Left ventricle myocardium inferior (tissue), 1 donor: ENCODE data around the gene RIMS1. TPM values are rescaled to one million over a fixed set of nuclear protein-coding genes. Genes with fewer than 3 reads are reported as not detected.

ENCODE experiments used
- DNase-seq: peaks from one replicate; pipeline ENCODE4 v3.0.0-alpha.2; 2020
- H3K27ac ChIP-seq: fragments of 200-600 bp; replicated peaks from 2 replicates; pipeline ENCODE4 v1.8.0; 2021
- H3K27me3 ChIP-seq: fragments of 200-600 bp; 2 replicates; pipeline ENCODE4 v1.8.0; 2021; ENCODE audit warnings: low read depth
- H3K36me3 ChIP-seq: fragments of 200-600 bp; 2 replicates; pipeline ENCODE4 v1.8.0; 2021
- H3K4me1 ChIP-seq: fragments of 200-600 bp; 2 replicates; pipeline ENCODE4 v1.8.0; 2021
- H3K4me3 ChIP-seq: fragments of 200-600 bp; 2 replicates; pipeline ENCODE4 v1.8.0; 2021; ENCODE audit warnings: mild to moderate bottlenecking, moderate library complexity
- H3K9me3 ChIP-seq: fragments of 200-600 bp; replicated peaks from 2 replicates; pipeline ENCODE4 v1.8.0; 2021
- CTCF ChIP-seq: fragments of 200-600 bp; IDR thresholded peaks from 2 replicates; pipeline ENCODE4 v1.8.0; 2021; ENCODE audit warnings: antibody characterized with exemption, mild to moderate bottlenecking, borderline replicate concordance
- intact Hi-C: fragments of 100-400 bp; cut with micrococcal nuclease; formaldehyde crosslinking; loops from one replicate; pipeline ENCODE4 v1.11.0; 2022
- total RNA-seq: library from RNA; stranded (reverse); fragmentation: NEBNext Ultra II Directional; extraction: Animal tissue kit (Norgen Biotek cat#: 25700); gene quantifications from one replicate; pipeline ENCODE4 v1.2.1, GENCODE V29; 2021
- donor health status: DM: no; HTN: yes; CAD: no; lungs with severe emphysema.

RIMS1 gene
- total RNA-seq, 1 donor from 2014 or later = 0.93 TPM

- H3K36me3 ChIP-seq = no peaks in the 10 kb centered on the region
- H3K27ac ChIP-seq = no peak overlapping the region
- TF ChIP-seq CTCF = peak; percentile 60
Measured at GRCh38 chr6:72084992-72085569, 198.7 kb downstream of the RIMS1 start.

GRCh38 chr6:72094506-72094905 is 208.2 kb downstream of the RIMS1 start:
- H3K4me1 ChIP-seq = no peaks in the 10 kb centered on the region
- intact Hi-C loops = no loop called here

More at GRCh38 chr6:72084992-72085569, 198.7 kb downstream of the RIMS1 start:
- Histone ChIP-seq H3K9me3 (no peaks in the 10 kb centered on the region), H3K27me3 (peaks cover 10% of the 10 kb centered on the region), H3K4me1 (no peaks in the 10 kb centered on the region), H3K4me3 (no peak overlapping the region)
- DNase-seq = no peak
- intact Hi-C loops = loop anchor here (5.0 kb wide), 1 partner anchor 553 kb away; no protein-coding TSS in a partner anchor

GRCh38 chr6:72102561-72102960 is 216.2 kb downstream of the RIMS1 start:
- DNase-seq = no peak
- Histone ChIP-seq H3K27ac (no peak overlapping the region), H3K4me1 (no peaks in the 10 kb centered on the region), H3K9me3 (no peaks in the 10 kb centered on the region), H3K36me3 (no peaks in the 10 kb centered on the region), H3K27me3 (no peaks in the 10 kb centered on the region), H3K4me3 (no peak overlapping the region)
- TF ChIP-seq CTCF = no peak
- intact Hi-C loops = no loop called here

More at GRCh38 chr6:72094506-72094905, 208.2 kb downstream of the RIMS1 start:
- H3K27me3 ChIP-seq = no peaks in the 10 kb centered on the region
- no peak overlapping the region for H3K4me3 ChIP-seq
- no peak for TF ChIP-seq CTCF
- H3K9me3 ChIP-seq = no peaks in the 10 kb centered on the region
- no peak for DNase-seq
- no peak overlapping the region for H3K27ac ChIP-seq
- no peaks in the 10 kb centered on the region for H3K36me3 ChIP-seq

- Histone ChIP-seq H3K36me3 (no peaks in the 10 kb centered on the region), H3K4me3 (no peak overlapping the region), H3K9me3 (no peaks in the 10 kb centered on the region), H3K4me1 (no peaks in the 10 kb centered on the region), H3K27me3 (no peaks in the 10 kb centered on the region), H3K27ac (no peak overlapping the region)
- TF ChIP-seq CTCF = no peak
- intact Hi-C loops = no loop called here
- DNase-seq = no peak
Measured at GRCh38 chr6:72111611-72112010, 225.3 kb downstream of the RIMS1 start.

- Histone ChIP-seq H3K27ac (no peak overlapping the region), H3K27me3 (no peaks in the 10 kb centered on the region), H3K36me3 (no peaks in the 10 kb centered on the region), H3K9me3 (peaks cover 9% of the 10 kb centered on the region), H3K4me1 (no peaks in the 10 kb centered on the region), H3K4me3 (no peak overlapping the region)
- DNase-seq = no peak
- TF ChIP-seq CTCF = no peak
- intact Hi-C loops = no loop called here
Measured at GRCh38 chr6:72130327-72130726, 244.0 kb downstream of the RIMS1 start.
